DMS 273 treated with DMSO at 0.1 percent for 48 hours (cell line): ENCODE results near the gene CES2.
"Not testable (repeated sequence)": the region's sequence is repeated elsewhere in the genome, so short reads cannot be mapped to it uniquely, and the experiment has no call there.

ENCODE experiments used
- DNase-seq: peaks from one replicate; lab custom pipeline; 2025; lab: John Stamatoyannopoulos, UW

Gene CES2

GRCh38 chr16:66953462-66954096 lies 18.3 kb downstream of the CES2 start:
- DNase-seq = no peak

GRCh38 chr16:66954097-66954659 lies 18.9 kb downstream of the CES2 start:
- DNase-seq = peak; percentile 46

- DNase-seq = not testable (repeated sequence)
Measured at GRCh38 chr16:66955363-66956153, 20.2 kb downstream of the CES2 start.

- DNase-seq = not testable (repeated sequence)
Measured at GRCh38 chr16:66956154-66956457, 20.8 kb downstream of the CES2 start.

GRCh38 chr16:66958857-66959703 lies 23.8 kb downstream of the CES2 start:
- DNase-seq = no peak

- DNase-seq = peak; percentile 52
Measured at GRCh38 chr16:66959704-66960161, 24.4 kb downstream of the CES2 start.

- no peak for DNase-seq
Measured at GRCh38 chr16:66960270-66960669, 25.0 kb downstream of the CES2 start.

- DNase-seq = peak; percentile 76
Measured at GRCh38 chr16:66961065-66961744, 25.9 kb downstream of the CES2 start, which contains the start of gene CES3. Gene CES3, plus strand, starts transcription at chr16:66961266. Its CDS starts 42 bp downstream, at chr16:66961308.

GRCh38 chr16:66961914-66962313 lies 26.6 kb downstream of the CES2 start:
- peak; percentile 16 for DNase-seq

- DNase-seq = no peak
Measured at GRCh38 chr16:66964049-66964448, 28.7 kb downstream of the CES2 start.

- DNase-seq = no peak
Measured at GRCh38 chr16:66968847-66969246, 33.5 kb downstream of the CES2 start.

GRCh38 chr16:66970775-66971720 lies 35.7 kb downstream of the CES2 start:
- no peak for DNase-seq

- no peak for DNase-seq
Measured at GRCh38 chr16:66972983-66973382, 37.7 kb downstream of the CES2 start.

- no peak for DNase-seq
Measured at GRCh38 chr16:66973716-66974115, 38.4 kb downstream of the CES2 start.

- DNase-seq = not testable (repeated sequence)
Measured at GRCh38 chr16:66974156-66974931, 39.0 kb downstream of the CES2 start.

- DNase-seq = not testable (repeated sequence)
Measured at GRCh38 chr16:66974932-66975246, 39.6 kb downstream of the CES2 start.

GRCh38 chr16:66975302-66975893 lies 40.1 kb downstream of the CES2 start:
- DNase-seq = no peak

- no peak for DNase-seq
Measured at GRCh38 chr16:66976746-66977145, 41.4 kb downstream of the CES2 start.

- DNase-seq = peak; percentile 78
Measured at GRCh38 chr16:66977341-66978113, 42.2 kb downstream of the CES2 start.
